Adipocyte (in vitro differentiated cells): ENCODE measurements around the gene GRIPAP1.

Experiments used
- DNase-seq: peaks from one replicate; pipeline ENCODE4 v3.0.0-alpha.2; 2015; ENCODE audit warnings: low read depth
- H3K27me3 ChIP-seq: replicated peaks from 2 replicates; pipeline ENCODE4 v1.7.0; 2013; ENCODE audit warnings: mild to moderate bottlenecking, low read length, moderate library complexity; ENCODE audit not compliant: control insufficient read depth, insufficient read depth
- H3K36me3 ChIP-seq: 2 replicates; pipeline ENCODE4 v1.7.0; 2013; ENCODE audit warnings: low read length, mild to moderate bottlenecking, moderate library complexity; ENCODE audit not compliant: control insufficient read depth, insufficient read depth, severe bottlenecking
- H3K4me1 ChIP-seq: 2 replicates; pipeline ENCODE4 v1.7.0; 2013; ENCODE audit warnings: mild to moderate bottlenecking, low read length, moderate library complexity; ENCODE audit not compliant: control insufficient read depth, insufficient read depth
- H3K4me3 ChIP-seq: 2 replicates; pipeline ENCODE4 v1.7.0; 2013; ENCODE audit warnings: mild to moderate bottlenecking, low read length, moderate library complexity
- H3K9ac ChIP-seq: 2 replicates; pipeline ENCODE4 v1.7.0; 2013; ENCODE audit warnings: mild to moderate bottlenecking, low read length, moderate library complexity
- H3K9me3 ChIP-seq: 2 replicates; pipeline ENCODE4 v1.7.0; 2013; ENCODE audit warnings: mild to moderate bottlenecking, low read length, moderate library complexity; ENCODE audit not compliant: control insufficient read depth

GRIPAP1 gene

GRCh38 chrX:48972220-48973164 is 29.6 kb downstream of the GRIPAP1 start:
- DNase-seq: peak; percentile 58
- Histone ChIP-seq H3K36me3 (peaks cover 21% of the 10 kb centered on the region), H3K4me1 (no peaks in the 10 kb centered on the region), H3K27me3 (peaks cover 5% of the 10 kb centered on the region), H3K4me3 (peak overlapping the region; percentile 67), H3K9ac (peak overlapping the region; percentile 71), H3K9me3 (no peaks in the 10 kb centered on the region)

GRCh38 chrX:48971249-48972219 is 30.5 kb downstream of the GRIPAP1 start, which contains the start of gene KCND1:
Gene KCND1 (minus strand): TSS chrX:48971844. CDS start chrX:48970271, 1,573 bp downstream.
- Histone ChIP-seq H3K4me3 (peak within 1 kb of the TSS; percentile 67), H3K36me3 (peaks cover 20% of the 10 kb centered on the region)
- peak; percentile 36 for DNase-seq

DNA sequence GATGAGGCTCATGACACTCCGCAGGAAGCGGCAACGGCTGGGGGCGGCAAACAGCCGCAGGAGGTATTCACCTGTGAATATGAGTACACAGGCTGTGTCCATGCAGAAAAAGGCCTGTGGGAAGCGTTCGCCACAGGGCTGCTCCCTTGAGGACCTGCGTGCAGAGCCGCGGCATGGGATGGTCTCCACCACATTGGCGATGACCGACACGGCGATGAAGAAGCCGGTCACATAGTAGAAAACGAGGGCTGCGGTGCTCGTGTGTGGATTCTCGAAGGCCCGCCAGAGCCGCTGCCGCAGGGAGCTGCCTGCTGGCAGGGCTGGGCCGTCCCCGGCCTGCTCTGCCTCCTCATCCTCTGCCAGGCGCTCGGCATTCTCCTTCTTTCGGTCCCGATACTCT is 32.6 kb downstream of the GRIPAP1 start:
- no peak for DNase-seq
- no peak overlapping the region for H3K4me3 ChIP-seq

More at GRCh38 chrX:48971249-48972219, 30.5 kb downstream of the GRIPAP1 start, which contains the start of gene KCND1:
- Histone ChIP-seq H3K27me3 (peaks cover 9% of the 10 kb centered on the region), H3K9ac (peak within 1 kb of the TSS; percentile 71), H3K4me1 (no peaks in the 10 kb centered on the region), H3K9me3 (no peaks in the 10 kb centered on the region)

GRCh38 chrX:48968377-48968776 is 33.7 kb downstream of the GRIPAP1 start:
- H3K36me3 ChIP-seq: no peaks in the 10 kb centered on the region
- no peak overlapping the region for H3K9ac ChIP-seq
- H3K4me3 ChIP-seq: no peak overlapping the region
- DNase-seq: no peak
- peaks cover 9% of the 10 kb centered on the region for H3K27me3 ChIP-seq
- H3K4me1 ChIP-seq: no peaks in the 10 kb centered on the region
- no peaks in the 10 kb centered on the region for H3K9me3 ChIP-seq

More for the DNA sequence above, 32.6 kb downstream of the GRIPAP1 start:
- no peak overlapping the region for H3K9ac ChIP-seq
- H3K27me3 ChIP-seq: peaks cover 9% of the 10 kb centered on the region
- peaks cover 4% of the 10 kb centered on the region for H3K36me3 ChIP-seq
- no peaks in the 10 kb centered on the region for H3K9me3 ChIP-seq
- no peaks in the 10 kb centered on the region for H3K4me1 ChIP-seq

- DNase-seq: peak; percentile 17
- Histone ChIP-seq H3K36me3 (no peaks in the 10 kb centered on the region), H3K4me3 (no peak overlapping the region), H3K9me3 (no peaks in the 10 kb centered on the region), H3K4me1 (peaks cover under 1% of the 10 kb centered on the region), H3K9ac (no peak overlapping the region), H3K27me3 (peaks cover 9% of the 10 kb centered on the region)
These were observed 35.1 kb downstream of the GRIPAP1 start for GRCh38 chrX:48966796-48967579.

DNA sequence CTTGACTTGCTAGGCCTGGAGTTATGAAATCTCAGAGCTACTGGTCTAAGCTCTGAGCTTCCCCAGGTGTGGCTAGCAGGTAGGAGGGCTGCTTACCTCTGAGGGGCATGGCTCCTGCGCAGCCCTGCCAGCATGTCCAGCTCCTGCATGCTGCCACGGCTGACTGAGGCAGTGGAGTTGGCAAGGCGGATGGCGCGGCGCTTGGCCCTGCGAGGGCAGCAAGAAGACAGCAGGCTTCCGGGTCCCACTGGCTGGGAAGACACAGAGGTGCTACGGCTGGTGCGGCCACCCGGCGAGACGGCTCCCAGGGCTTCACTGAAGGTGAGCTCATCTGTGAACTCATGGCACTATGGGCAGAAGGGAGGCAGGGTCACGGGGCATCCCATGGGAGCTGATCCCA is 36.1 kb downstream of the GRIPAP1 start:
- H3K4me1 ChIP-seq: peaks cover 6% of the 10 kb centered on the region
- H3K27me3 ChIP-seq: peaks cover 9% of the 10 kb centered on the region
- no peak overlapping the region for H3K4me3 ChIP-seq
- no peak for DNase-seq
- H3K9me3 ChIP-seq: no peaks in the 10 kb centered on the region
- no peak overlapping the region for H3K9ac ChIP-seq
- H3K36me3 ChIP-seq: no peaks in the 10 kb centered on the region

- peak; percentile 22 for DNase-seq
- Histone ChIP-seq H3K9me3 (no peaks in the 10 kb centered on the region), H3K9ac (peak overlapping the region; percentile 39), H3K4me1 (peaks cover 17% of the 10 kb centered on the region), H3K4me3 (no peak overlapping the region), H3K27me3 (no peaks in the 10 kb centered on the region), H3K36me3 (no peaks in the 10 kb centered on the region)
These were observed 40.4 kb downstream of the GRIPAP1 start for GRCh38 chrX:48961585-48962091.

DNA sequence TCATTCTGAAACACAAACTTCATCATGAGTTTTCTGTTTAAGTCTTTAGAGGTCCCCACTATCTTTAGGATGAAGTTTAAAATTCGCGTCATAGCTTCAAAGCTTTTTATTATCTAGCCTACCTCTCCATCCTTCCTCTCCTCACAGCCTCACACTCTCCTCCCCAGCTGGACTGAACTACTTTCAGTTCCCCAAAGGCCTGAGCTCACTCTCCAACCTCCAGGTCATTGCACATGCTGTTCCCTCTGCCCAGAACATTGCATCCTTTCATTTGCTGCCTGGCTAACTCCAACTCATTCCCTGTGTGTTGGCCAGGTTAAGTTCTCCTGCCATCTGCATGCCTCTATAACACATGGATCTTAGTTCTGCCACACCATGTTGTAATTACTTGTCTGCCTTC is 41.8 kb downstream of the GRIPAP1 start:
- no peaks in the 10 kb centered on the region for H3K9me3 ChIP-seq
- H3K4me1 ChIP-seq: peaks cover 17% of the 10 kb centered on the region
- DNase-seq: no peak
- no peaks in the 10 kb centered on the region for H3K27me3 ChIP-seq
- no peak overlapping the region for H3K4me3 ChIP-seq
- H3K9ac ChIP-seq: no peak overlapping the region
- H3K36me3 ChIP-seq: peaks cover 4% of the 10 kb centered on the region

DNA sequence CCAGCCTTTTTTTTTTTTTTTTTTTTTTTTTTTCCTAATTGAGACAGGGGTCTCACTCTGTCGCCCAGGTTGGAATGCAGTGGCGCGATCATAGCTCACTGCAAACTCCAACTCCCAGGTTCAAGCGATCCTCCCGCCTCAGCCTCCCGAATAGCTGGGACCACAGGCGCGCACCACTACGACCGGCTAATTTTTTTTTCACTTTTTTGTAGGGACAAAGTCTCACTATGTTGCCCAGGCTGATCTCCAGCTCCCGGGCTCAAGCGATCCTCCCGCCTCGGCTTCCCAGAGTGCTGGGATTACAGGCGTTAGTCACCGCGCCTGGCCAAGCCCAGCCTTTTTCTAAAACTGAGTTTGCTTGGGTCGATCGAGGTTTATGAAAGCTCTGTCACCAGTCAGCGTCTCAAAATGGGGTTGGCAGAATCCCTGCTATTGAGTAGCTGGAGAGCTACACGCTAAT is 43.4 kb downstream of the GRIPAP1 start:
- H3K4me3 ChIP-seq: peak overlapping the region; percentile 82
- peak; percentile 71 for DNase-seq

More for the DNA sequence above, 43.4 kb downstream of the GRIPAP1 start:
- Histone ChIP-seq H3K4me1 (peaks cover 17% of the 10 kb centered on the region), H3K9ac (peak overlapping the region; percentile 90), H3K9me3 (no peaks in the 10 kb centered on the region), H3K27me3 (no peaks in the 10 kb centered on the region), H3K36me3 (peaks cover 7% of the 10 kb centered on the region)
